GM23338 (cell line): ENCODE data around the gene MAGEH1. TPM values are rescaled to one million over a fixed set of nuclear protein-coding genes. Genes with fewer than 3 reads are reported as not detected.

ENCODE experiments used
- ATAC-seq: fragments of 200-7000 bp; cut with Tn5 transposase; 3 replicates; pipeline ENCODE4 v1.9.1; 2020
- DNase-seq: peaks from one replicate; pipeline ENCODE4 v3.0.0-alpha.2; 2015; ENCODE audit warnings: low spot score
- H2AFZ ChIP-seq: fragments of 200-600 bp; sonication (generic); 2 replicates; pipeline ENCODE4 v1.8.0; 2016; ENCODE audit warnings: antibody characterized with exemption, mild to moderate bottlenecking, moderate library complexity
- H3F3A ChIP-seq: fragments of 200-600 bp; sonication (generic); replicated peaks from 2 replicates; pipeline ENCODE4 v1.8.0; 2017; ENCODE audit warnings: antibody characterized with exemption, mixed run types, low read depth
- H3K27ac ChIP-seq: fragments of 200-600 bp; sonication (generic); 2 replicates; pipeline ENCODE4 v1.6.1; 2016; ENCODE audit warnings: low read depth
- H3K27me3 ChIP-seq: fragments of 200-600 bp; sonication (generic); 2 replicates; pipeline ENCODE4 v1.8.0; 2016; ENCODE audit warnings: mild to moderate bottlenecking, mixed run types, moderate library complexity; ENCODE audit not compliant: insufficient read depth
- H3K36me3 ChIP-seq: fragments of 200-600 bp; sonication (generic); 2 replicates; pipeline ENCODE4 v1.8.0; 2016; ENCODE audit warnings: mild to moderate bottlenecking; ENCODE audit not compliant: insufficient read depth
- H3K4me1 ChIP-seq: fragments of 200-600 bp; sonication (generic); 2 replicates; pipeline ENCODE4 v1.8.0; 2016; ENCODE audit warnings: mild to moderate bottlenecking, moderate library complexity; ENCODE audit not compliant: insufficient read depth
- H3K4me2 ChIP-seq: fragments of 200-600 bp; sonication (generic); 2 replicates; pipeline ENCODE4 v1.7.1; 2017; ENCODE audit warnings: mixed run types
- H3K4me3 ChIP-seq: fragments of 200-600 bp; sonication (generic); 2 replicates; pipeline ENCODE4 v1.6.1; 2016; ENCODE audit warnings: mixed run types
- H3K79me2 ChIP-seq: fragments of 200-600 bp; sonication (generic); replicated peaks from 2 replicates; pipeline ENCODE4 v1.8.0; 2017; ENCODE audit warnings: mild to moderate bottlenecking; ENCODE audit not compliant: insufficient read depth
- H3K9me2 ChIP-seq: fragments of 200-600 bp; sonication (generic); 2 replicates; pipeline ENCODE4 v1.8.0; 2017; ENCODE audit not compliant: insufficient read depth
- H4K20me1 ChIP-seq: fragments of 200-600 bp; sonication (generic); replicated peaks from 2 replicates; pipeline ENCODE4 v1.8.0; 2017; ENCODE audit warnings: mild to moderate bottlenecking; ENCODE audit not compliant: insufficient read depth
- H3K27ac Mint-ChIP-seq: 2 replicates; pipeline ENCODE4 v1.8.0; 2020; ENCODE audit warnings: inconsistent platforms, mild to moderate bottlenecking, moderate library complexity, mixed read lengths
- H3K27me3 Mint-ChIP-seq: 3 replicates; pipeline ENCODE4 v1.8.0; 2022; ENCODE audit warnings: low read depth, mild to moderate bottlenecking, moderate library complexity, mixed read lengths, inconsistent platforms; ENCODE audit not compliant: insufficient read depth, poor library complexity
- H3K36me3 Mint-ChIP-seq: 3 replicates; pipeline ENCODE4 v1.8.0; 2021; ENCODE audit warnings: low read depth, mild to moderate bottlenecking, inconsistent platforms, moderate library complexity, mixed read lengths
- H3K4me1 Mint-ChIP-seq: 3 replicates; pipeline ENCODE4 v1.8.0; 2020; ENCODE audit warnings: mild to moderate bottlenecking, inconsistent platforms, mixed read lengths
- H3K4me3 Mint-ChIP-seq: 3 replicates; pipeline ENCODE4 v1.8.0; 2021; ENCODE audit warnings: moderate library complexity, mild to moderate bottlenecking, inconsistent platforms, mixed read lengths
- H3K9me3 Mint-ChIP-seq: 3 replicates; pipeline ENCODE4 v1.8.0; 2020; ENCODE audit warnings: moderate library complexity, mild to moderate bottlenecking, inconsistent platforms, mixed read lengths
- CTCF ChIP-seq, 2 experiments: fragments of 200-600 bp in 1 of 2; sonication (generic) in 1 of 2; conservative IDR thresholded peaks; 2 replicates each; pipeline versions ENCODE4 v1.5.1 to v1.6.1; 2016 to 2017; ENCODE audit warnings: antibody characterized with exemption in 2 of 2, low read depth in 2 of 2, mild to moderate bottlenecking in 2 of 2, moderate library complexity in 1 of 2
- ETS1 ChIP-seq: IDR thresholded peaks from 2 replicates; pipeline ENCODE4 v1.6.1; 2016; ENCODE audit warnings: antibody characterized with exemption
- EZH2 ChIP-seq: fragments of 200-600 bp; sonication (generic); IDR thresholded peaks from one replicate; pipeline ENCODE4 v1.8.0; 2017; ENCODE audit warnings: antibody characterized with exemption, mild to moderate bottlenecking, low read depth; ENCODE audit not compliant: unreplicated experiment
- EZH2phosphoT487 ChIP-seq: fragments of 200-600 bp; sonication (generic); IDR thresholded peaks from one replicate; pipeline ENCODE4 v1.8.1; 2018; ENCODE audit warnings: antibody characterized with exemption; ENCODE audit not compliant: unreplicated experiment
- polyA plus RNA-seq: library from polyadenylated mRNA; unstranded; fragments of >200 nt; fragmentation: Nextera tagmentation; extraction: Ambion mirVana; gene quantifications from 2 replicates; pipeline ENCODE4 v1.2.1, GENCODE V29; 2016
- total RNA-seq: library from RNA; depleted of rRNA; stranded (reverse); fragments of >200 nt; shearing (Covaris generic); gene quantifications from 2 replicates; pipeline ENCODE4 v1.2.3, GENCODE V29; 2014
- TF ChIP-seq, protein P1 (sequence below): fragments of 250-450 bp; sonication (Bioruptor Pico); IDR thresholded peaks from 2 replicates; pipeline ENCODE4 v1.5.0; 2020; ENCODE audit warnings: mild to moderate bottlenecking, moderate library complexity

Gene MAGEH1
- total and polyA plus RNA-seq, 2 experiments from 2014 or later: 14.0 to 15.0 TPM

- TF ChIP-seq, protein P1, sequence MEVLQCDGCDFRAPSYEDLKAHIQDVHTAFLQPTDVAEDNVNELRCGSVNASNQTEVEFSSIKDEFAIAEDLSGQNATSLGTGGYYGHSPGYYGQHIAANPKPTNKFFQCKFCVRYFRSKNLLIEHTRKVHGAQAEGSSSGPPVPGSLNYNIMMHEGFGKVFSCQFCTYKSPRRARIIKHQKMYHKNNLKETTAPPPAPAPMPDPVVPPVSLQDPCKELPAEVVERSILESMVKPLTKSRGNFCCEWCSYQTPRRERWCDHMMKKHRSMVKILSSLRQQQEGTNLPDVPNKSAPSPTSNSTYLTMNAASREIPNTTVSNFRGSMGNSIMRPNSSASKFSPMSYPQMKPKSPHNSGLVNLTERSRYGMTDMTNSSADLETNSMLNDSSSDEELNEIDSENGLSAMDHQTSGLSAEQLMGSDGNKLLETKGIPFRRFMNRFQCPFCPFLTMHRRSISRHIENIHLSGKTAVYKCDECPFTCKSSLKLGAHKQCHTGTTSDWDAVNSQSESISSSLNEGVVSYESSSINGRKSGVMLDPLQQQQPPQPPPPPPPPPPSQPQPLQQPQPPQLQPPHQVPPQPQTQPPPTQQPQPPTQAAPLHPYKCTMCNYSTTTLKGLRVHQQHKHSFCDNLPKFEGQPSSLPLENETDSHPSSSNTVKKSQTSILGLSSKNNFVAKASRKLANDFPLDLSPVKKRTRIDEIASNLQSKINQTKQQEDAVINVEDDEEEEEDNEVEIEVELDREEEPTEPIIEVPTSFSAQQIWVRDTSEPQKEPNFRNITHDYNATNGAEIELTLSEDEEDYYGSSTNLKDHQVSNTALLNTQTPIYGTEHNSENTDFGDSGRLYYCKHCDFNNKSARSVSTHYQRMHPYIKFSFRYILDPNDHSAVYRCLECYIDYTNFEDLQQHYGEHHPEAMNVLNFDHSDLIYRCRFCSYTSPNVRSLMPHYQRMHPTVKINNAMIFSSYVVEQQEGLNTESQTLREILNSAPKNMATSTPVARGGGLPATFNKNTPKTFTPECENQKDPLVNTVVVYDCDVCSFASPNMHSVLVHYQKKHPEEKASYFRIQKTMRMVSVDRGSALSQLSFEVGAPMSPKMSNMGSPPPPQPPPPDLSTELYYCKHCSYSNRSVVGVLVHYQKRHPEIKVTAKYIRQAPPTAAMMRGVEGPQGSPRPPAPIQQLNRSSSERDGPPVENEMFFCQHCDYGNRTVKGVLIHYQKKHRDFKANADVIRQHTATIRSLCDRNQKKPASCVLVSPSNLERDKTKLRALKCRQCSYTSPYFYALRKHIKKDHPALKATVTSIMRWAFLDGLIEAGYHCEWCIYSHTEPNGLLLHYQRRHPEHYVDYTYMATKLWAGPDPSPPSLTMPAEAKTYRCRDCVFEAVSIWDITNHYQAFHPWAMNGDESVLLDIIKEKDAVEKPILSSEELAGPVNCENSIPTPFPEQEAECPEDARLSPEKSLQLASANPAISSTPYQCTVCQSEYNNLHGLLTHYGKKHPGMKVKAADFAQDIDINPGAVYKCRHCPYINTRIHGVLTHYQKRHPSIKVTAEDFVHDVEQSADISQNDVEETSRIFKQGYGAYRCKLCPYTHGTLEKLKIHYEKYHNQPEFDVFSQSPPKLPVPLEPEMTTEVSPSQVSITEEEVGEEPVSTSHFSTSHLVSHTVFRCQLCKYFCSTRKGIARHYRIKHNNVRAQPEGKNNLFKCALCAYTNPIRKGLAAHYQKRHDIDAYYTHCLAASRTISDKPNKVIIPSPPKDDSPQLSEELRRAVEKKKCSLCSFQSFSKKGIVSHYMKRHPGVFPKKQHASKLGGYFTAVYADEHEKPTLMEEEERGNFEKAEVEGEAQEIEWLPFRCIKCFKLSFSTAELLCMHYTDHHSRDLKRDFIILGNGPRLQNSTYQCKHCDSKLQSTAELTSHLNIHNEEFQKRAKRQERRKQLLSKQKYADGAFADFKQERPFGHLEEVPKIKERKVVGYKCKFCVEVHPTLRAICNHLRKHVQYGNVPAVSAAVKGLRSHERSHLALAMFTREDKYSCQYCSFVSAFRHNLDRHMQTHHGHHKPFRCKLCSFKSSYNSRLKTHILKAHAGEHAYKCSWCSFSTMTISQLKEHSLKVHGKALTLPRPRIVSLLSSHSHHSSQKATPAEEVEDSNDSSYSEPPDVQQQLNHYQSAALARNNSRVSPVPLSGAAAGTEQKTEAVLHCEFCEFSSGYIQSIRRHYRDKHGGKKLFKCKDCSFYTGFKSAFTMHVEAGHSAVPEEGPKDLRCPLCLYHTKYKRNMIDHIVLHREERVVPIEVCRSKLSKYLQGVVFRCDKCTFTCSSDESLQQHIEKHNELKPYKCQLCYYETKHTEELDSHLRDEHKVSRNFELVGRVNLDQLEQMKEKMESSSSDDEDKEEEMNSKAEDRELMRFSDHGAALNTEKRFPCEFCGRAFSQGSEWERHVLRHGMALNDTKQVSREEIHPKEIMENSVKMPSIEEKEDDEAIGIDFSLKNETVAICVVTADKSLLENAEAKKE (CRISPR knock-in tag): no peak
- TF ChIP-seq EZH2phosphoT487: no peak
- TF ChIP-seq CTCF (conservative IDR thresholded peaks at IDR 0.05; ENCODE audit: low read depth in 2 of 2): no peak
Measured at GRCh38 chrX:55487143-55487542, 35.2 kb downstream of the MAGEH1 start (continued).

DNA sequence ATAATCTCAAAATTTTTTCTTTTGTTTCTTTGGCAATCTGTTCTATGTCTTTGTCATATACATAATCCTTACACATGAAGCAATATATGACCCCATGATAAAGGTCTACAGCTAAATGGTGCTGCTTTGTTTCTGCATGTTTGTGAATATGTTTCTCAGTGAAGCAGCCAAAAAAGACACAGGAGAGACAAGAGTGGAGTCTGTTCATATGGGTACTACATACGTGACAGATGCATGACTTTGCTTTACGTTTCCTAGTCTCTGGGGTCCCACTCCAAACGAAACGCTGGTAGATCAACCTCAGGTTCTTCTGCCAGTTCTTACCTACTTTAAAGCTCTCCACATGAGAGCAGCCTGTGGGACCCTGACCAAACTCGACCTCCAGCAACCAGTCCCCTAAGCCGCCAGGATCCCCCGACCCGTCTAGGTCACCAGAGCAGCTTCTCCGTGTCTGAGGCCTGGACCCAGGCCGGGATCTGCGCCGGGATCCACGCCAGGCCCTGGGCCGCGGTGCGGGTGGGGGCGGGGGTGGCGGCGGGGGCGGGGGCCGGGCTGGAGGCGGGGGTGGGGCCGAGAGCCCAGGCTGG lies 36.2 kb downstream of the MAGEH1 start:
- Histone ChIP-seq H3K27ac (no peak overlapping the region), H3F3A (no peaks in the 10 kb centered on the region), H4K20me1 (no peaks in the 10 kb centered on the region), H3K27me3 (no peaks in the 10 kb centered on the region), H2AFZ (no peak overlapping the region), H3K4me1 (0 out of 2 replicates have a peak, but pooled peaks cover 6% of the 10 kb centered on the region), H3K9me2 (no peaks in the 10 kb centered on the region), H3K4me2 (peak overlapping the region; percentile 58; the same call in 1 of the 2 replicates), H3K36me3 (no peaks in the 10 kb centered on the region), H3K4me3 (peak overlapping the region; percentile 77), H3K79me2 (no peaks in the 10 kb centered on the region)
- no peaks in the 10 kb centered on the region for H3K27me3 Mint-ChIP-seq
- peak overlapping the region; percentile 73 for H3K4me3 Mint-ChIP-seq
- peaks cover 12% of the 10 kb centered on the region for H3K36me3 Mint-ChIP-seq
- peaks cover 8% of the 10 kb centered on the region; the same call in 1 of the 3 replicates for H3K4me1 Mint-ChIP-seq
- no peak overlapping the region for H3K27ac Mint-ChIP-seq
- ATAC-seq (no peak), DNase-seq (peak; percentile 35)
- H3K9me3 Mint-ChIP-seq: no peaks in the 10 kb centered on the region
- TF ChIP-seq, protein P1 (CRISPR knock-in tag): no peak
- TF ChIP-seq EZH2phosphoT487 (no peak), EZH2 (no peak), ETS1 (no peak)
